Measurements from ENCODE around the gene GATAD2A. TPM values are rescaled to one million over a fixed set of nuclear protein-coding genes. Genes with fewer than 3 reads are reported as not detected.

Gene GATAD2A
- total RNA-seq, 1 experiment from 2014 or later, result 99.6 TPM

- no peak overlapping the region for H3K27ac ChIP-seq (ENCODE audit: low read length)
- ChIA-PET POLR2A (no interaction called here), CTCF (interaction anchor here (0.6 kb wide), 1 partner anchor 11 kb away, joined by 3 read pairs; no protein-coding TSS in a partner anchor)
- TF ChIP-seq TCF7L2 (IDR thresholded peaks at IDR 0.05; ENCODE audit: low read depth, low read length) (no peak), POLR2AphosphoS5 (IDR thresholded peaks at IDR 0.05; ENCODE audit: low read depth, low read length) (no peak), REST (IDR thresholded peaks at IDR 0.05; ENCODE audit: insufficient read depth in 1 of 2, low read depth in 2 of 2, low read length in 1 of 2) (no peak), SIN3A (IDR thresholded peaks at IDR 0.05; ENCODE audit: borderline replicate concordance, insufficient read depth, low read depth, low read length) (no peak), CTCF (IDR thresholded peaks at IDR 0.05) (no peak)
- no peaks in the 10 kb centered on the region for H3K4me1 ChIP-seq (ENCODE audit: control insufficient read depth, insufficient read depth, low read length)
- H3K27me3 ChIP-seq (ENCODE audit: control insufficient read depth, insufficient read depth, low read length), result no peaks in the 10 kb centered on the region
- in situ Hi-C loops (cut with HindIII; ENCODE audit: low pct_unique_long_range_greater_than_20kb, low sequenced_read_pairs) (no loop called here), intact Hi-C loops (cut with micrococcal nuclease; ENCODE audit: unreplicated experiment) (no loop called here)
- no TSS peak for BruUV-seq (replicated peaks)
- H3K4me3 ChIP-seq (ENCODE audit: low read depth in 2 of 2, low read length in 2 of 2), result no peak overlapping the region
- DNase-seq (ENCODE audit: low read depth, low spot score) (no peak), ATAC-seq (no peak)
- no peaks in the 10 kb centered on the region for H3K9me3 ChIP-seq (ENCODE audit: control insufficient read depth, insufficient read depth, low read depth, low read length)
- H3K36me3 ChIP-seq (ENCODE audit: control insufficient read depth, insufficient read depth, low read length), result no peaks in the 10 kb centered on the region
Observed at GRCh38 chr19:19500975-19501644, 95.6 kb downstream of the GATAD2A start.

GRCh38 chr19:19501798-19502197 is 96.3 kb downstream of the GATAD2A start:
- no TSS peak for BruUV-seq (replicated peaks)
- no peak overlapping the region for H3K4me3 ChIP-seq (ENCODE audit: low read depth in 2 of 2, low read length in 2 of 2)
- H3K27me3 ChIP-seq (ENCODE audit: control insufficient read depth, insufficient read depth, low read length), result no peaks in the 10 kb centered on the region
- H3K4me1 ChIP-seq (ENCODE audit: control insufficient read depth, insufficient read depth, low read length), result no peaks in the 10 kb centered on the region
- H3K27ac ChIP-seq (ENCODE audit: low read length), result no peak overlapping the region
- in situ Hi-C loops (cut with HindIII; ENCODE audit: low pct_unique_long_range_greater_than_20kb, low sequenced_read_pairs) (no loop called here), intact Hi-C loops (cut with micrococcal nuclease; ENCODE audit: unreplicated experiment) (no loop called here)
- H3K36me3 ChIP-seq (ENCODE audit: control insufficient read depth, insufficient read depth, low read length), result no peaks in the 10 kb centered on the region
- TF ChIP-seq REST (IDR thresholded peaks at IDR 0.05; ENCODE audit: insufficient read depth in 1 of 2, low read depth in 2 of 2, low read length in 1 of 2) (no peak), CTCF (IDR thresholded peaks at IDR 0.05) (no peak), POLR2AphosphoS5 (IDR thresholded peaks at IDR 0.05; ENCODE audit: low read depth, low read length) (no peak), SIN3A (IDR thresholded peaks at IDR 0.05; ENCODE audit: borderline replicate concordance, insufficient read depth, low read depth, low read length) (no peak), TCF7L2 (IDR thresholded peaks at IDR 0.05; ENCODE audit: low read depth, low read length) (no peak)
- ChIA-PET CTCF (interaction anchor here (0.6 kb wide), 1 partner anchor 12 kb away, joined by 3 read pairs; no protein-coding TSS in a partner anchor), POLR2A (no interaction called here)
- ATAC-seq, result no peak
- DNase-seq (ENCODE audit: low read depth, low spot score), result no peak
- H3K9me3 ChIP-seq (ENCODE audit: control insufficient read depth, insufficient read depth, low read depth, low read length), result no peaks in the 10 kb centered on the region

Measured in Panc1 (cell line).